Stomach (tissue), 9 donors: ENCODE data around the gene PTPRM. TPM values are rescaled to one million over a fixed set of nuclear protein-coding genes. Genes with fewer than 3 reads are reported as not detected.

ENCODE experiments used
- DNase-seq, 2 donors: peaks; one replicate each; pipeline versions ENCODE4 v3.0.0 to v3.0.0-alpha.2; 2013 to 2019
- H3K27ac ChIP-seq, 5 donors: fragments of 200-600 bp in 4 of 5; sonication (generic) in 4 of 5; one replicate each; pipeline ENCODE4 v1.5.1; 2013 to 2019; ENCODE audit warnings: mild to moderate bottlenecking in 1 of 5, moderate library complexity in 1 of 5
- H3K27me3 ChIP-seq, 3 donors: fragments of 200-600 bp; sonication (generic); one replicate each; pipeline ENCODE4 v1.5.1; 2017 to 2019; ENCODE audit warnings: mixed run types in 1 of 3
- H3K36me3 ChIP-seq, 4 donors: fragments of 200-600 bp; sonication (generic); 1 replicate in 3 of 4; 2 replicates in 1 of 4; pipeline ENCODE4 v1.5.1; 2016 to 2019
- H3K4me1 ChIP-seq, 4 donors: fragments of 200-600 bp; sonication (generic); one replicate each; pipeline ENCODE4 v1.5.1; 2016 to 2019
- H3K4me3 ChIP-seq, 4 donors: fragments of 200-600 bp; sonication (generic) in 3 of 4; one replicate each; pipeline ENCODE4 v1.5.1; 2016 to 2019; ENCODE audit warnings: mild to moderate bottlenecking in 1 of 4
- H3K9me3 ChIP-seq, 4 donors: fragments of 200-600 bp; sonication (generic); one replicate each; pipeline ENCODE4 v1.5.1; 2016 to 2019
- EP300 ChIP-seq: sonication (generic); formaldehyde crosslinking; IDR thresholded peaks from one replicate; pipeline ENCODE4 v1.6.1; 2017; ENCODE audit warnings: antibody characterized with exemption
- POLR2A ChIP-seq, 4 donors: fragments of 450-650 bp; IDR thresholded peaks; one replicate each; pipeline ENCODE4 v1.6.1; 2016; ENCODE audit warnings: antibody characterized with exemption in 4 of 4, control low read depth in 2 of 4, mild to moderate bottlenecking in 1 of 4, moderate library complexity in 1 of 4
- POLR2AphosphoS5 ChIP-seq, 3 donors: sonication (generic); formaldehyde crosslinking; IDR thresholded peaks; one replicate each; pipeline ENCODE4 v1.6.1; 2016; ENCODE audit warnings: antibody characterized with exemption in 3 of 3
- WGBS, 5 donors: extraction: QIAGEN DNeasy Blood & Tissue Kit in 3 of 5; methylation state at CpG; one replicate each; pipeline versions ENCODE4 v1.1.5 to v1.1.7; 2013 to 2018; 5-methylcytosine and 5-hydroxymethylcytosine counted together
- intact Hi-C: fragments of 100-400 bp; cut with DNase I; formaldehyde crosslinking; loops from one replicate; pipeline ENCODE4 v1.15.1; 2023; ENCODE audit warnings: low total_unique reads
- polyA plus RNA-seq, 3 donors: library from polyadenylated mRNA; stranded (reverse); fragments of 200-250 nt; gene quantifications; one replicate each; pipeline ENCODE4 v1.2.3, GENCODE V29; 2013
- total RNA-seq, 5 donors: library from RNA; depleted of rRNA; stranded (reverse); fragments of >200 nt; gene quantifications; one replicate each; pipeline versions ENCODE4 v1.1.0 to v1.2.3, GENCODE V29; 2014 to 2016
- TF ChIP-seq, protein P1 (sequence below), 7 experiments: fragments of 450-650 bp in 4 of 7; fragments of 200-600 bp in 3 of 7; sonication (generic) in 3 of 7; IDR thresholded peaks; one replicate each; pipeline ENCODE4 v1.5.1; 2016 to 2019; ENCODE audit warnings: antibody characterized with exemption in 7 of 7, control low read depth in 2 of 7, mild to moderate bottlenecking in 1 of 7
- donor health status: healthy with polysubstance abuse.
- donor health status: Bipolar disorder and iron deficiency.
- donor health status: healthy.

The PTPRM gene
- total and polyA plus RNA-seq, 8 donors, result 7.5 to 246 (median 58.2) TPM

DNA sequence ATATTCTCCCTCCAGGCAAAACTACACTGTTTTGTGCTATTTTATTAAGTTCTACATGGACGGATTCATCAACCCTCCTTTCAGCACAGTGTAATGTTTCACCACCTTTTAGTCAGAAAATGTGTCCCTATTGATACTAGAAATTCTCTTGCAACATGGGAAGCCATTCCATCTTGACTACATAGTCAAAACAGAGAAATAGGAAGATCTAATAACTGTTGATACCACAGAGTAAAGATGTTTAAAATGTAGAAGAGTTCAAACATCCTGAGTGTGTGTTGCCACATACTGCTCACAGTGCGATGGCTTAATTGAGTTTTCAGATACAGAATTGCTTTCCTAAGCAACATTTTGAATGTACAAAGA, 549.9 kb downstream of the PTPRM start:
- Histone ChIP-seq H3K27ac (peak overlapping the region in 2 of 5 donors; percentile 49 to 59), H3K4me3 (no peak overlapping the region), H3K9me3 (no peaks in the 10 kb centered on the region), H3K27me3 (no peaks in the 10 kb centered on the region), H3K4me1 (peaks cover 0 to 23% (median 3%) of the 10 kb centered on the region in 4 donors), H3K36me3 (no peaks in the 10 kb centered on the region)
- WGBS, 5 donors, result 81 to 91% (median 86%) methylated on average over 2 of the region's 2 CpGs
- intact Hi-C loops, result no loop called here
- no peak for DNase-seq
- TF ChIP-seq POLR2AphosphoS5 (IDR thresholded peaks at IDR 0.05) (no peak), EP300 (no peak), POLR2A (IDR thresholded peaks at IDR 0.05) (no peak)
- TF ChIP-seq, protein P1, sequence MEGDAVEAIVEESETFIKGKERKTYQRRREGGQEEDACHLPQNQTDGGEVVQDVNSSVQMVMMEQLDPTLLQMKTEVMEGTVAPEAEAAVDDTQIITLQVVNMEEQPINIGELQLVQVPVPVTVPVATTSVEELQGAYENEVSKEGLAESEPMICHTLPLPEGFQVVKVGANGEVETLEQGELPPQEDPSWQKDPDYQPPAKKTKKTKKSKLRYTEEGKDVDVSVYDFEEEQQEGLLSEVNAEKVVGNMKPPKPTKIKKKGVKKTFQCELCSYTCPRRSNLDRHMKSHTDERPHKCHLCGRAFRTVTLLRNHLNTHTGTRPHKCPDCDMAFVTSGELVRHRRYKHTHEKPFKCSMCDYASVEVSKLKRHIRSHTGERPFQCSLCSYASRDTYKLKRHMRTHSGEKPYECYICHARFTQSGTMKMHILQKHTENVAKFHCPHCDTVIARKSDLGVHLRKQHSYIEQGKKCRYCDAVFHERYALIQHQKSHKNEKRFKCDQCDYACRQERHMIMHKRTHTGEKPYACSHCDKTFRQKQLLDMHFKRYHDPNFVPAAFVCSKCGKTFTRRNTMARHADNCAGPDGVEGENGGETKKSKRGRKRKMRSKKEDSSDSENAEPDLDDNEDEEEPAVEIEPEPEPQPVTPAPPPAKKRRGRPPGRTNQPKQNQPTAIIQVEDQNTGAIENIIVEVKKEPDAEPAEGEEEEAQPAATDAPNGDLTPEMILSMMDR (IDR thresholded peaks at IDR 0.05), result no peak

DNA sequence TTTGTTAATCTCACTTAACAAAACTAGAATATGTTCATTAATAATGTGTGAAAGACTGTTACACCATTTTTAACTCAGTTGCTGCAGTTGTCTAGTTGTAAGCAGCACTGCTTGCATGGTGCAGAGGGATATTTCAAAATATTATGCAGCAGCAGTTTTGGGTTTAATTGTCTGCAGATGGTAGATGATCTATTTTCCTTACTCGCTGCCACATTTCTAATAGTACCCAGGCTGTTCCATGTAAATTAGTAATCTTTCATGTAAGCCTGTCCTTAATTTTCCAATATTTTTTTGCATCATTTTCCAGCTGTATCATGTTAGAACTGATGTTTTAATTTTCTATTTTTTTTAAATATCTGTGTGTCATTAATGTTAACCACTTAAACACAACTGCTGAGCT, 554.0 kb downstream of the PTPRM start:
- Histone ChIP-seq H3K4me1 (peaks cover 0 to 10% (median 0%) of the 10 kb centered on the region in 4 donors), H3K27ac (no peak overlapping the region), H3K27me3 (no peaks in the 10 kb centered on the region), H3K4me3 (no peak overlapping the region), H3K9me3 (no peaks in the 10 kb centered on the region), H3K36me3 (no peaks in the 10 kb centered on the region)
- no peak for TF ChIP-seq POLR2AphosphoS5 (IDR thresholded peaks at IDR 0.05)
- no peak for DNase-seq
- 88 to 98% (median 96%) methylated on average over 1 of the region's 1 CpG for WGBS, 5 donors
- intact Hi-C loops, result no loop called here

GRCh38 chr18:8121942-8122480, 554.9 kb downstream of the PTPRM start:
- H3K9me3 ChIP-seq, result no peaks in the 10 kb centered on the region
- intact Hi-C loops, result no loop called here
- TF ChIP-seq EP300 (no peak), POLR2AphosphoS5 (IDR thresholded peaks at IDR 0.05) (no peak)
- TF ChIP-seq, protein P1 (IDR thresholded peaks at IDR 0.05), result no peak
- H3K4me3 ChIP-seq, result no peak overlapping the region
- H3K27ac ChIP-seq, result no peak overlapping the region
- DNase-seq, result no peak
- H3K36me3 ChIP-seq, result no peaks in the 10 kb centered on the region
- H3K27me3 ChIP-seq, result no peaks in the 10 kb centered on the region
- 90 to 94% (median 91%) methylated on average over 9 of the region's 9 CpGs for WGBS, 5 donors
- H3K4me1 ChIP-seq, result peaks cover 0 to 1% (median 0%) of the 10 kb centered on the region in 4 donors

DNA sequence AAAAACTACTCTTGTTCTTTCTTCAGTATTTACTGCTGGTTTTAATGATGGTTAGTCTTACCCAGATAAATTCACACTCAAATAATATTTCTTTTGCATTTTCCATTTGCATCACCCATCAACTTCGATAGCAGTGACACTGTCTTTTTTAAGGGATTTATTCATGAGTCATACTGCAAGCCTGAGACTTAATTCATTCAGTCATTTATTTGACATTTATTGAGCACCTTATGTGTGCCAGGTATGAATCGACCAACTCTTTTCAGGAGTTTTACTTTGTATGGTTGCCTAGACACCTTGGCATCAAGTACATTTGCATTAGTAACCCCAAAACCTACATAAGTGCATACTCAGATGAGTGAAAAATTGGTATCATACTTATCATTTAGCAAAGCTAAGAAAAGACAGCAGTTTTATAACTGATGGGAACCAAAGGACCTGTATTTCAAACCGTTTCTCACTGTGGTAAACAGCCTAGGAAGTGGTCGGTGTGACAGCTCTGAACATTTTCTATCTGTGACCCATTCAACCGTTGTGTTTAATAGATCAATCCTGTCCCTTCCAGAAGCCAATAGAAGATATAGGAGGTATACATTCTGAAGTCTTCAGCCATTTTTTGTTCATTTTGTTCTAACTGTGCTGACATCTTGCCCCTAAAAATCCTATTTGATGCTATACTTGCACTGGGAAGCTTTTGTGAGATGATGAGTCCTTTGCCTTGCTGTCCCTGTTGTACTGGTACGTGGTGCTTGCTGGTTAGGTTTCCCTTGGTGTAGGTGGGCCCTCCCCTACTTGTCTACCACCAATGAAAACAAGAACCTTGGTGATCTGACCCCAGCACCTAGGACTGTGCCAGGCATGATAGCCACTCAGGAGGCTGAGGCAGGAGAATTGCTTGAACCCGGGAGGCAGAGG, 557.4 kb downstream of the PTPRM start:
- Histone ChIP-seq H3K27ac (no peak overlapping the region), H3K27me3 (no peaks in the 10 kb centered on the region), H3K4me1 (no peaks in the 10 kb centered on the region), H3K9me3 (no peaks in the 10 kb centered on the region), H3K4me3 (no peak overlapping the region), H3K36me3 (no peaks in the 10 kb centered on the region)
- DNase-seq, result no peak
- TF ChIP-seq POLR2A (IDR thresholded peaks at IDR 0.05) (no peak), EP300 (no peak), POLR2AphosphoS5 (IDR thresholded peaks at IDR 0.05) (no peak)
- TF ChIP-seq, protein P1 (IDR thresholded peaks at IDR 0.05), result no peak
- intact Hi-C loops, result no loop called here
- 72 to 76% (median 74%) methylated on average over 7 of the region's 7 CpGs for WGBS, 5 donors

DNA sequence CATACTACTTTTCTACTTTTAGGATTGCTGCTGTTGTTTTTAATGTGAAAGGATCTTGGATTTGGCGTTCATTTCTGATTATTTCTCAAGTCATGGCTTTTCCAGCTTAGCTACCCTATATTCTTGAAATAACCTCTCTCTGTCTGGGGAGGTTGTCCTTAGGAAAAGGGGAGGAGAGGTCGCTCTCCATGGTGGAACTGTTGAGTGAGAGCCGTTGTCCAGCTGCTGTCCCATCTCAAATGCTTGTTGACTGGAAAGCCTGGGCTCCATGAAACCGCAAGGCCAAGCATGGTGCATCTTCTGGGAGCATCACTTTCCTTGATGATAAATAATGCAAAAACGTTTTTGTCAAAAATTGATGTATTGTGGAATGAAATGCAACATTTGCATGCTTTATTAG, 563.0 kb downstream of the PTPRM start:
- DNase-seq, result no peak
- WGBS, 5 donors, result 79 to 88% (median 79%) methylated on average over 5 of the region's 5 CpGs
- no peaks in the 10 kb centered on the region for H3K4me1 ChIP-seq
- H3K36me3 ChIP-seq, result no peaks in the 10 kb centered on the region
- intact Hi-C loops, result no loop called here
- no peak overlapping the region for H3K4me3 ChIP-seq
- no peaks in the 10 kb centered on the region for H3K9me3 ChIP-seq
- TF ChIP-seq POLR2A (IDR thresholded peaks at IDR 0.05) (no peak), POLR2AphosphoS5 (IDR thresholded peaks at IDR 0.05) (no peak), EP300 (no peak)
- TF ChIP-seq, protein P1 (IDR thresholded peaks at IDR 0.05), result no peak
- no peak overlapping the region for H3K27ac ChIP-seq
- no peaks in the 10 kb centered on the region for H3K27me3 ChIP-seq
